GM21381 (cell line): Measurements from ENCODE around the gene TNFAIP1.

ENCODE experiments used
- ATAC-seq: cut with Tn5 transposase; IDR thresholded peaks from one replicate; pipeline ENCODE4 v1.9.1; 2021; ENCODE audit warnings: mild to moderate bottlenecking, moderate library complexity; ENCODE audit not compliant: unreplicated experiment

The TNFAIP1 gene

DNA sequence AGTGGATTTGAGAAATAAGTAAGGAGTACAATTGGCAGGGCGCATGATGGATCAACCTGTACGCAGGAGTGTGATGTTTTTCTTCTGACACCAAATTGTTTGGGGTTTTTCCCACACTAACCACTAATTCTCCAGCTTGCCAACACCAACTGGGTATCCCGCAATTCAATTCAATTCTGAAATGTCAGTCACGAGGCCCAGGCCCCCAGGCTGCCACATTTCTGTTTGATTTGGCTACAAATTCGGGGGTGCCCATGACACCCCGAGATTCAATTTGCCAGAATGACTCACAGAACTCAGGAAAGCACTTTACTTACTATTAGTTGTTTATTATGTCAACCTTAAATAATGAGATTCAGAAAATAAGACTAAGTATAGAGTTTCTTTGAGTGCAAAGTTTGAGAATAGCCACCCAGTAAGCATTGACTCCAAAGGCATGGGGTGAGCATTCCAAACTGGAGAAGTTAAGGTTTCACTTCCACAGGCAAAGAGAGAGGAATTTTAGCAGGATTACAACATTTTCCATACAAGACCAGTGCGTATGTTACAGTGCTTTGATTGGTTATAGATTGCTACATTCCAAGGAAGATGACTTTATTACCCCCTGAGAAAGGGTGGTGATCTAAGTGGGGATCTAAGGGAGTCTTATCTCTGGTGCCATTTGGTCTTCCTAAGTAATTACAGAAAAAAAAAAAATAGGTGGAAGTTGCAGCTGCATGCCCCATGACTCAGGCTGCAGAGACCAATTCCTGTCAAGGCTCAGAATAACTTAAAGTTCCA, 59.0 kb downstream of the TNFAIP1 start:
- no peak for ATAC-seq

DNA sequence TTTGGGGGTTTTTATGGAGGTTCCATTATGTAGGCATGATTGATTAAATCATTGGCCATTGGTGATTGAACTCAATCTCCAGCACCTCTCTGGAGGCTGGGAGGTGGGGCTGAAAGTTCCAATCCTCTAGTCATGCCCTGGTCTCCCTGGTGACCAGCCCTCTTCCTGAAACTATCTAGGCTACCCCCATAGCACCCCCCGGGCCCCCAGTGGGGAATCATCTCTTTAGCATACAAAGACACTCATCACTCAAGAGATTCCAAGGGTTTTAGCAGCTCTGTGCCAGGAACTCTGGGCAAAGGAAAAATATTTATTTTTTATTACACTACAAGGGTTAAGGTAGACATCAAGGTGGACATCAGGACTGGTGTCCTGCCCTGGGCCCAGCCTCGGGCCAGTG, 59.9 kb downstream of the TNFAIP1 start:
- ATAC-seq = no peak

DNA sequence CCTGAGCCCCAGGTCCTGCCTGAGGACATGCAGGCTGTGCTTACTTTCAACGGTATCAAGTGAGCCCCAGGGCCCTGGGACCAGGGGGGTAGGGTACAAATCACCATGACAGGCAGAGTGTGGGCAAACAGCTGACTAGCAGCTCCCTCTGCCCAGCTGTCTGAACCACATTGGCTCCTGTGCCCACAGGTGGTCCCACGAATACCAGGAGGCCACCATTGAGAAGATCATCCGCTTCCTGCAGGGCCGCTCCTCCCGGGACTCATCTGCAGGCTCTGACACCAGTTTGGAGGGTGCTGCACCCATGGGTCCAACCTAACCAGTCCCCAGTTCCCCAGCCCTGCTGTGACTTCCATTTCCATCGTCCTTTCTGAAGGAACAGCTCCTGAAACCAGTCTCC, 60.4 kb downstream of the TNFAIP1 start:
- no peak for ATAC-seq
